ENCODE data around the gene BMAL1. TPM values are rescaled to one million over a fixed set of nuclear protein-coding genes. Genes with fewer than 3 reads are reported as not detected.

The BMAL1 gene
- polyA plus RNA-seq, 3 donors, result 9.2 to 12.1 (median 11.7) TPM

DNA sequence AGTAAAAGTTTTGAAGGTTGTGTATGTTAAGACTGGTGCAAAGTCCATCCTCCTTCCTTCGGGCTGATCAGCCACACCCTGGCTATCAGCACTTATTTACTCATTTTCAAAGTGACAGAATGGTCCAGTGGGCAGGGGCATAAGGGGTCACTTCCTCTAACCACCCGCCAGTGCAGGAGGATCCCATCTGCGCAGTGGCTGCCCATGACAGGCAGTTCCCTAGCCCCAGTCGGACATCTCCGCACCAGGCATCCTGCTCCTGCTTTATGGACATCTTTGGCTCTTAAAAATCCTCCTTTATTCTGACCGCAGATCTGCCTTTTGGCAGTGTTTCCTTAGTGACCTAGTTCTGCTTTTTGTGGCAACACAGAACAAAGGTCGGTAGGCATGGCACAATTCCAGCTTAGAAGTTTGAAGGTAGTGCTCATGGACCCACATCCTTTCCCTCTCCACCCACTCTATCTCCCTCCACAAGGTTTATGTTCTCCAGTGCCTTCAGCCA lies 55.9 kb downstream of the BMAL1 start:
- DNase-seq (ENCODE audit: extremely low read depth in 1 of 11, low read depth in 9 of 11, low spot score in 4 of 11), result no peak

DNA sequence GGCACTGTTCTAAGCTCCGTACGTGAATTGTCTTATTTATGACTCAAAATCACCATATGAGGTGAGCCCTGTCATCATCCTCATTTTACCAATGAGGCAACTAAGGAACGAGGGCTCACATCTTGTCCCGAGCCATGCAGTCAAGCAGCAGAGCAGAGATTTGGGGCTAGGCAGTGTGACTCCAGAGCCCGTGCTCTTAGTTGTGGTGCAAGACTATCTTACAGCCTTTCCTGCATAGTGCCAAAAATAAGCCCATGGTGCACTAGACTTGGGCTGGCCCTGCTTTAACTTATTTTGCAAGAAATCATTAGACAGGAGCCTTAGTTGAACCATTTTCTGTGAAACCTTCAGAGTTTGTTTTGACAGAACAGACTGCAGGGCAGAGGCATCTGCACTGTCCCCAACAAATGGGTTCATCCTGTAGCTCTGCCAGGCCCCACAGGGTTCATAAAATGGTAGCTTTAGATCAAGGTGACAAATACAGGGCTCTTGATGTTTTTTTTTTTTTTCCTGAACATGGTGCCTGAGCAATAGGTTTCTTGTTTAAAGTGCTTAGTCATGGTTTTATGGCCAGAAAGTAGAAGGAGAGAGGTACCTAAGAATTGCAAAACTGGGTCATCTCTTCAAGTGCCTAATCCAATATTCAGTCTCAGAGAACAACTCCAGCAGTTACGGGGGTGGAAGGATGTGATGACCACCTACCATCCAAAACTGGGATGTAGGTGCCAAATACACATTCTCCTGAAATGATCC lies 56.6 kb downstream of the BMAL1 start:
- DNase-seq (ENCODE audit: extremely low read depth in 1 of 11, low read depth in 9 of 11, low spot score in 4 of 11), result no peak

DNA sequence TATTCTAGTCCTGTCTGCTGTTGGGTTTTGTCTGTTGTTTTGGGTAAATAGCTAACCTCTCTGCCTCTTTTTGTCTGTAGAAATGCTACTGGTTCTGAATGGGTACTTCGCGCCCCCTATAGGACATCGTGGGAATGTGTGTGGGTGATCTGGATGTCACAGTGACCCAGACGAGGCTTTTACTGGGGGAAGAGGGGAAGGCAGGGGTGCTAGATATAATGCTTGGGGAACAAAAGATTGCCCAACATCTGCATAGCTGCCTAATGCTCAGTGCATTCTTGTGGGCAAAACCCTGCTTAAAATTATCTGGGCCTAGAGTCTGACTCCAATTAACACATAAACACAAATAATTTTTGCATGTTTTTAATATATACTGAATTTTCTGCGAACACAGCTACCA lies 57.7 kb downstream of the BMAL1 start:
- peak in 6 of 11 donors; percentile 16 to 33 (median 28) for DNase-seq (ENCODE audit: extremely low read depth in 1 of 11, low read depth in 9 of 11, low spot score in 4 of 11)

DNA sequence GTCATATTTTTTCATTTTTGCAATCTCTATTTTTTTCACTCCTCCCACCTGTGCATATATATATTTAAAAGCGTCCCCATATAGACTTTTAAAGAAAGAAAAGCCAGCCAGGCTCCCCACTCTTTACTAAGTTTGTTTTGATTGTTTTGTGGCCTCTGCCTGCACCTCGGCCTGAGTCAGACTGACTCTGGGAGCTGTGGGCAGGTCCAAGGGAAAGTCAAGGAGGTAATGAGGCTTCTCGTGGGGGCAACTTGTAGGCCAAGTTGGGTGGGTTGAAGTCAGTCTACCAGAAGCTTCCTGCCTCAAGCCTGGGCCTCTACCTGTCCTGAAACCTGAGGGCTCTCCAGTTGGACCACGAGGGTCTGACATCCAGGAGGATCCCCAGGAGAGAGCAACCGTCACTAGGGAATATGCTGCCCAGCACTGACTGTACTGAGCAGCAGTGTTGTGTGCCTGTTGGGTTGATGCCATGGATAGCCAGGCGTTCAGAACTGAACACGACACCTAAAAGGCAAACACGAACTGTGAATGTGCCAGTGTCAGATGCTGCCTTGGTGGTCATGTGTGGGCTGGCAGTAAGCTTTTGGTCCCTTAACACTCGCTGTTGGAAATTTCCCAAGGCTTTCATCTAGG lies 58.8 kb downstream of the BMAL1 start:
- no peak for DNase-seq (ENCODE audit: extremely low read depth in 1 of 11, low read depth in 9 of 11, low spot score in 4 of 11)

- no peak for DNase-seq (ENCODE audit: extremely low read depth in 1 of 11, low read depth in 9 of 11, low spot score in 4 of 11)
These were observed 60.4 kb downstream of the BMAL1 start for GRCh38 chr11:13338019-13338426.

DNA sequence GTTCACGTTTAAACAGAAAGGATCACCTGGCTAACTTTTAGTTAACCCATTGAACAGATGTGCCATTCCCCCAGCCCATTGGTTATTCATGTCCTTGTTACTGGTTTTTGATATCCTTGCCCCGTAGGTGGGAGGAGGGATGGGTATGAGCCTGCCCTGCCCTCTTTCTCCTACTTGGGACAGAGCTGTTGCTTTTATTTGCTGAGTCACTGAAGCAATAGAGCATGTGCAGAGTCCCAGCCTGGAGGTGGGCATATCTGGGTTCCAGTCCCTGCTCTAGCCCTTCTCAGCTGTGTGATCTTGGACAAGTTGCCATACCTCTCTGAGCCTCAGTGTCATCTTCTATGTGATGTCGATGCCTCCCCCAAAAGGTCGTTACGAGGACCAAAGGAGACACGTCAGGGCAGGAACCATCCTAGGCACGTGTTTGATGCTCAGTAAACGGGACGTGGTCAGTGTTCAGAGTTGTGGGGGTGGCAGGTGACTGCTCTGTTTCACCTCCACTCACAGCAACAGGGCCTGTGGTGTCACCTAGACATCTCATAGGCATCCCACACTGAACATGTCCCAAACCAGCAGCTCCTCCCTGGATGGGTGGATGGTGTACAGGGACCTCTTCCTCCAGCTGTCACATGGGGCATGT lies 61.0 kb downstream of the BMAL1 start:
- no peak for DNase-seq (ENCODE audit: extremely low read depth in 1 of 11, low read depth in 9 of 11, low spot score in 4 of 11)

- no peak for DNase-seq (ENCODE audit: extremely low read depth in 1 of 11, low read depth in 9 of 11, low spot score in 4 of 11)
These were observed 61.9 kb downstream of the BMAL1 start for GRCh38 chr11:13339195-13340153.

GRCh38 chr11:13341026-13341425 lies 63.4 kb downstream of the BMAL1 start:
- DNase-seq (ENCODE audit: extremely low read depth in 1 of 11, low read depth in 9 of 11, low spot score in 4 of 11), result no peak

- no peak for DNase-seq (ENCODE audit: extremely low read depth in 1 of 11, low read depth in 9 of 11, low spot score in 4 of 11)
These were observed 65.5 kb downstream of the BMAL1 start for GRCh38 chr11:13343067-13343466.

- DNase-seq (ENCODE audit: extremely low read depth in 1 of 11, low read depth in 9 of 11, low spot score in 4 of 11), result peak; percentile 48 to 79 (median 59)
These were observed 66.5 kb downstream of the BMAL1 start for GRCh38 chr11:13343931-13344717.

GRCh38 chr11:13344818-13345217 lies 67.2 kb downstream of the BMAL1 start:
- DNase-seq (ENCODE audit: extremely low read depth in 1 of 11, low read depth in 9 of 11, low spot score in 4 of 11), result no peak

DNA sequence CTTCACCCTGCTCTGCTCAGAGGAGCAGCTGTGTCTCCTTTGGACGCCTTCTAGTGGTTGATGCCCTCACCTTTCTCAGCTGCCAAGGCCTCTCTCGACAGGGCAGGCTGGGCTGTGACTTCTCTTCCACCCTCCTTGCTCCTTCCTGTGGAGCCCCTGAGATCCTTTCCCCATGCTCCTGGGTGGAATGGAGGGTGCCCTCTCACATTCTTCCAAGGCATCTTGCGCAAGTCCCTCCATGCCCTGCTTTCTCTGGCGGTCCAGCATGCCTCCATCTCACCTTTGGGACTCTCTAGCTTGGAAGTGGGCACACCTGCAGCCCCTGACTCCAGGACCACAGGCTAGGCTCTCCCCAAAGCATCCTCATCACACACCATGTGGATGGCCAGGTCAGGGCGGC lies 68.9 kb downstream of the BMAL1 start:
- DNase-seq (ENCODE audit: extremely low read depth in 1 of 11, low read depth in 9 of 11, low spot score in 4 of 11), result no peak

- no peak for DNase-seq (ENCODE audit: extremely low read depth in 1 of 11, low read depth in 9 of 11, low spot score in 4 of 11)
These were observed 70.3 kb downstream of the BMAL1 start for GRCh38 chr11:13347901-13348300.

DNA sequence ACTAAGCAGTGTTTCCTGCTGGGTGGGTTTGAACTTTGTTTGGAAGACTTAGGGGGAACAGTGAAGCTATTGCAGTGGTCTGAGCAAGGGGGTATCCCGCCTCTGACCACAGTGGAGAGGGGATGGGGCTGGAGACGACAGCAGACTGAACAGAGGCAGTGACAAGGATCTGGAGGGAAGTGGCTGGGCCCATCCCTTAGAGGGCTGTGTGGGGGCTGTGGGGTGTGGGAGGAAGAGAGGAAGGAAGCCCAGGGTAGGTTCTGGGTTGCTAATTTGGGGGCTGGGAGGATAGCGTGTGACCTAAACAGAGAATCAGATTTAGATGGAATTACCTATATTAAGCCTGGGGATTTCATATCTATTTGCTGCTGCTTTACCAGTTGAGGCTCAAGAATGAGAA lies 70.7 kb downstream of the BMAL1 start:
- no peak for DNase-seq (ENCODE audit: extremely low read depth in 1 of 11, low read depth in 9 of 11, low spot score in 4 of 11)

GRCh38 chr11:13349046-13349445 lies 71.5 kb downstream of the BMAL1 start:
- DNase-seq (ENCODE audit: extremely low read depth in 1 of 11, low read depth in 9 of 11, low spot score in 4 of 11), result no peak

GRCh38 chr11:13349581-13349980 lies 72.0 kb downstream of the BMAL1 start:
- no peak for DNase-seq (ENCODE audit: extremely low read depth in 1 of 11, low read depth in 9 of 11, low spot score in 4 of 11)

- no peak for DNase-seq (ENCODE audit: extremely low read depth in 1 of 11, low read depth in 9 of 11, low spot score in 4 of 11)
These were observed 75.1 kb downstream of the BMAL1 start for GRCh38 chr11:13352711-13353110.

DNA sequence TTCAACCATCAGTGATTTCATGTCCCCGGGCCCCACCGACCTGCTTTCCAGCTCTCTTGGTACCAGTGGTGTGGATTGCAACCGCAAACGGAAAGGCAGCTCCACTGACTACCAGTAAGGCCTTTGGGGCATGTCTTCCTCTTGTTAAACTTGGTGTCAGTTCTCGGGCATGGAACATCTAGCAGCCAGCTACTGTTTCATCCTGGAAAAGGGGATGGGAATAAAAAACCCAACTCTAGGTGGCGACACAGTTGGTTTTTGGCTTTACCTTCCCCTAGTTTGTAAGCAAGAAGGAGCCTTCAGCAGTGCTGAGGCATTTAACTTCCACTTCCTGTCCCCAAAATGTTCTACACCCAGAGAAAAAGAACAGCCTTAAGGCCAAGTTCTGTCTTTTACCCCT lies 76.7 kb downstream of the BMAL1 start:
- DNase-seq (ENCODE audit: extremely low read depth in 1 of 11, low read depth in 9 of 11, low spot score in 4 of 11), result no peak
